H1 (cell line): ENCODE results near the gene TMEM161A. TPM values are rescaled to one million over a fixed set of nuclear protein-coding genes. Genes with fewer than 3 reads are reported as not detected.

Experiments
- CBX5 ChIP-seq: fragments of 300-800, 300-1000 bp; sonication (generic); IDR thresholded peaks from 2 replicates; pipeline ENCODE4 v1.7.1; 2016; ENCODE audit warnings: antibody characterized with exemption, low read length, low read depth
- CBX8 ChIP-seq: fragments of 300-800, 300-1000 bp; sonication (generic); IDR thresholded peaks from 2 replicates; pipeline ENCODE4 v1.7.1; 2016; ENCODE audit warnings: low read depth, low read length, borderline replicate concordance
- CREB1 ChIP-seq: IDR thresholded peaks from 2 replicates; pipeline ENCODE4 v1.6.1; 2012; ENCODE audit warnings: inconsistent platforms
- EGR1 ChIP-seq: IDR thresholded peaks from 2 replicates; pipeline ENCODE4 v1.6.1; 2011; ENCODE audit warnings: low read depth, low read length, borderline replicate concordance
- EP300 ChIP-seq, 2 experiments: IDR thresholded peaks; 1 replicate in 1 of 2; 2 replicates in 1 of 2; pipeline ENCODE4 v1.6.1; 2011 to 2012; ENCODE audit warnings: low read depth in 2 of 2, low read length in 2 of 2, mild to moderate bottlenecking in 2 of 2, borderline replicate concordance in 1 of 2, inconsistent platforms in 1 of 2, moderate library complexity in 1 of 2
- HDAC6 ChIP-seq: IDR thresholded peaks from one replicate; pipeline ENCODE4 v1.7.1; 2012; ENCODE audit warnings: low read depth, mild to moderate bottlenecking, inconsistent platforms, low read length, moderate library complexity
- JUN ChIP-seq: IDR thresholded peaks from 2 replicates; pipeline ENCODE4 v1.6.1; 2011; ENCODE audit warnings: low read depth, mild to moderate bottlenecking, improper control_type of control experiment, low read length
- KDM1A ChIP-seq: fragments of 200-600, 300-600 bp; sonication (generic); IDR thresholded peaks from 2 replicates; pipeline ENCODE4 v1.7.1; 2016; ENCODE audit warnings: mild to moderate bottlenecking, low read length, borderline replicate concordance
- KDM4A ChIP-seq: IDR thresholded peaks from one replicate; pipeline ENCODE4 v1.7.1; 2012; ENCODE audit warnings: low read depth, mild to moderate bottlenecking, moderate library complexity, low read length, inconsistent platforms; ENCODE audit not compliant: severe bottlenecking
- PHF8 ChIP-seq: fragments of 200-600 bp; sonication (generic); conservative IDR thresholded peaks from 2 replicates; pipeline ENCODE4 v1.7.1; 2012; ENCODE audit warnings: low read depth, mild to moderate bottlenecking, inconsistent platforms, low read length, moderate library complexity
- POLR2A ChIP-seq, 2 experiments: IDR thresholded peaks; 1 replicate in 1 of 2; 2 replicates in 1 of 2; pipeline ENCODE4 v1.6.1; 2011; ENCODE audit warnings: low read depth in 2 of 2, low read length in 2 of 2, mild to moderate bottlenecking in 2 of 2; ENCODE audit errors: control extremely low read depth in 1 of 2
- POU5F1 ChIP-seq: IDR thresholded peaks from 2 replicates; pipeline ENCODE4 v1.6.1; 2011; ENCODE audit warnings: low read depth, mild to moderate bottlenecking, low read length, moderate library complexity
- RBBP5 ChIP-seq: IDR thresholded peaks from 2 replicates; pipeline ENCODE4 v1.7.1; 2012; ENCODE audit warnings: low read depth, mild to moderate bottlenecking, inconsistent platforms, low read length, moderate library complexity, borderline replicate concordance
- SAP30 ChIP-seq: fragments of 300-600 bp; sonication (generic); IDR thresholded peaks from 2 replicates; pipeline ENCODE4 v1.7.1; 2012; ENCODE audit warnings: low read length, moderate library complexity, mild to moderate bottlenecking, inconsistent platforms; ENCODE audit not compliant: insufficient read depth, insufficient replicate concordance
- SIRT6 ChIP-seq: IDR thresholded peaks from one replicate; pipeline ENCODE4 v1.7.1; 2012; ENCODE audit warnings: low read length, inconsistent platforms
- SIX5 ChIP-seq: IDR thresholded peaks from 2 replicates; pipeline ENCODE4 v1.6.1; 2011; ENCODE audit warnings: mild to moderate bottlenecking, low read depth, low read length
- SP1 ChIP-seq: IDR thresholded peaks from 2 replicates; pipeline ENCODE4 v1.6.1; 2011; ENCODE audit warnings: low read depth, low read length
- SP2 ChIP-seq: IDR thresholded peaks from 2 replicates; pipeline ENCODE4 v1.6.1; 2012; ENCODE audit warnings: mild to moderate bottlenecking, low read length, inconsistent platforms
- SP4 ChIP-seq: IDR thresholded peaks from 2 replicates; pipeline ENCODE4 v1.6.1; 2012; ENCODE audit warnings: low read length, inconsistent platforms
- SRF ChIP-seq: IDR thresholded peaks from 2 replicates; pipeline ENCODE4 v1.6.1; 2011; ENCODE audit warnings: mild to moderate bottlenecking, low read depth, low read length, moderate library complexity
- TAF7 ChIP-seq: optimal IDR thresholded peaks from 2 replicates; pipeline ENCODE3; 2011; ENCODE audit warnings: low read depth, mild to moderate bottlenecking, inconsistent platforms, low read length, moderate library complexity, borderline replicate concordance
- TBP ChIP-seq: IDR thresholded peaks from 2 replicates; pipeline ENCODE4 v1.6.1; 2011; ENCODE audit warnings: low read depth, low read length, improper control_type of control experiment
- YY1 ChIP-seq: IDR thresholded peaks from 2 replicates; pipeline ENCODE4 v1.6.1; 2011; ENCODE audit warnings: low read depth, mild to moderate bottlenecking, low read length
- polyA plus RNA-seq, 7 experiments: library from polyadenylated mRNA; depleted of rRNA in 3 of 7; stranded (reverse) in 5 of 7; unstranded in 2 of 7; fragments of >200 nt in 5 of 7; fragments of 200-250 nt in 2 of 7; gene quantifications; 1 replicate in 5 of 7; 2 replicates in 1 of 7; 4 replicates in 1 of 7; pipeline versions ENCODE4 v1.2.1 to v1.2.3, GENCODE V29; 2011 to 2013; ENCODE audit warnings: missing spikeins in 2 of 7, mixed read lengths in 2 of 7
- total RNA-seq: library from RNA; stranded (reverse); fragmentation: NEBNext Ultra II Directional; extraction: Animal tissue kit (Norgen Biotek cat#: 25700); gene quantifications from 2 replicates; pipeline ENCODE4 v1.2.1, GENCODE V29; 2021
- TF ChIP-seq, protein P1 (sequence below): IDR thresholded peaks from 2 replicates; pipeline ENCODE4 v1.6.1; 2012; ENCODE audit warnings: inconsistent platforms

Gene TMEM161A
- total and polyA plus RNA-seq, 2 of the 8 experiments (the other 6 are each of a cell fraction or from before 2014, with no cell fraction given) = 47.8 to 103 TPM

DNA sequence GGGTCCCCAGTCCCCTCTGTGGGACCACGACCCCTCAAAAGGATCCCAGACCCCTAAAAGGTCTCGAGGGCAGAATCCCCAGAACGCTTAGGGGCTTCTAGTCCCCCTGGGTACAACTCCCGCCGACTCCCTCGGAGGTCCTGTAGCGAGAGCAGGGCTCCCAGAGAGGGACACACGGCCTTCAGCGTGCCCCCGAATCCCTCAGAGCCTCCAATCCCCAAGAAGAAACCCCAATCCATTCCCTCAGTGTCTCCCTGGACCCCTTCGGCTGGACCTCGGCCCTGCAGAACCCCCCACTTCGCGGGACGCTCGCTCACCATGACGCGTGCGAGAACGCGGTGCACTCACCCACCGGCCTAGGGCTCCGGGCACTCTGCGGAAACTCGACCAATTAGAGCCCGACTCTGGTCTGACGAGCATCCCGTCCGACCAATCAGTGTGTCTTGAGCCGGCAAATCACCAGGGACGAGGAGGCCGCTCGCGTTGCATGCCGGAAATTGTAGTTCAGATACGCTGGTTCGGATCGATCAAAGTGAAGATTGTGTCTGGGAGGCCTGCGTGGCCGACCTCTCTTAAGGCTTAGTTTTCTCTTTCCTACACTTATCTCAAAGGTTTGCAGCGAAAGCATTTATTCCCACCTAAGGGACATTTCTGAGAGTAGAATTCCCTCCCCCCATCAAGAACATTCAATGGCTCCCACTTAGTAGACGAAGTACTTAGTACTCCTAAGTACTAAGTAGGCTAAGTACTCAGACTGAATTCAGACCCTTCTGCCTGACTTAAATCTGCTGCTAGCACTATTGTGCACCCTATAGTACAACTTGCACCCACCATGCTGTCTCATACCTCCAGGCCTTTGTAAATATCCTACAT lies at the start of gene TMEM161A (continued):
- no peak for TF ChIP-seq SAP30
- TF ChIP-seq HDAC6 = no peak
- peak in 1 of 2 experiments; percentile 54; a peak in 1 of 3 replicates for TF ChIP-seq POLR2A (IDR thresholded peaks at IDR 0.05; ENCODE audit: control extremely low read depth in 1 of 2, low read depth in 2 of 2, low read length in 2 of 2)
- peak; percentile 81 for TF ChIP-seq SP2
- no peak for TF ChIP-seq SRF
- no peak for TF ChIP-seq CBX5
- TF ChIP-seq SP1 = peak; percentile 99
- no peak for TF ChIP-seq SIRT6
- no peak for TF ChIP-seq TAF7
- TF ChIP-seq RBBP5 = no peak
- TF ChIP-seq, protein P1, sequence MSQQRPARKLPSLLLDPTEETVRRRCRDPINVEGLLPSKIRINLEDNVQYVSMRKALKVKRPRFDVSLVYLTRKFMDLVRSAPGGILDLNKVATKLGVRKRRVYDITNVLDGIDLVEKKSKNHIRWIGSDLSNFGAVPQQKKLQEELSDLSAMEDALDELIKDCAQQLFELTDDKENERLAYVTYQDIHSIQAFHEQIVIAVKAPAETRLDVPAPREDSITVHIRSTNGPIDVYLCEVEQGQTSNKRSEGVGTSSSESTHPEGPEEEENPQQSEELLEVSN = peak; percentile 82
- TF ChIP-seq CREB1 = peak; percentile 71
- no peak for TF ChIP-seq JUN
- peak; percentile 85 for TF ChIP-seq KDM4A
- TF ChIP-seq SP4 = no peak
- peak; percentile 70 for TF ChIP-seq KDM1A
- no peak for TF ChIP-seq CBX8
- TF ChIP-seq SIX5 = peak; percentile 79
- no peak for TF ChIP-seq EGR1
- peak; percentile 70 for TF ChIP-seq PHF8
- no peak for TF ChIP-seq POU5F1
- TF ChIP-seq TBP = 0 out of 2 replicates have a peak, but pooled peaks have one; percentile 22
- TF ChIP-seq EP300 (IDR thresholded peaks at IDR 0.05; ENCODE audit: borderline replicate concordance in 1 of 2, low read depth in 2 of 2, low read length in 2 of 2) = no peak
- no peak for TF ChIP-seq YY1
